ENCODE results near the gene SIX3. TPM values are rescaled to one million over a fixed set of nuclear protein-coding genes. Genes with fewer than 3 reads are reported as not detected.

Gene SIX3
- total and polyA plus RNA-seq, 4 experiments from 2014 or later = not detected

GRCh38 chr2:44972771-44973535 lies 31.5 kb downstream of the SIX3 start:
- Histone ChIP-seq H3K9me3 (ENCODE audit: control insufficient read depth in 1 of 2, low read length in 2 of 2) (no peaks in the 10 kb centered on the region), H3K27ac (ENCODE audit: low read depth, low read length) (no peak overlapping the region), H3K27me3 (ENCODE audit: insufficient read depth, low read length) (no peaks in the 10 kb centered on the region), H3K4me3 (ENCODE audit: low read length in 2 of 2) (no peak overlapping the region), H3K4me1 (ENCODE audit: insufficient read depth, low read length) (no peaks in the 10 kb centered on the region), H3K36me3 (ENCODE audit: insufficient read depth, low read length) (no peaks in the 10 kb centered on the region)
- no peak for DNase-seq
- Mint-ChIP-seq H3K27me3 (peaks cover 11% of the 10 kb centered on the region in 2 donors), H3K4me3 (no peak overlapping the region), H3K36me3 (no peaks in the 10 kb centered on the region), H3K27ac (no peak overlapping the region), H3K4me1 (peaks cover 0 to 4% (median 0%) of the 10 kb centered on the region in 4 donors), H3K9me3 (no peaks in the 10 kb centered on the region)
- CTCF ChIA-PET (ENCODE audit: partially characterized antibody) = interaction anchor here (1.0 to 4.8 kb wide), 4 partner anchors 9 to 522 kb away, joined by 3 to 37 read pairs (median 8); no protein-coding TSS in a partner anchor
- intact Hi-C loops (cut with micrococcal nuclease) = no loop called here
- POLR2A ChIA-PET (ENCODE audit: partially characterized antibody) = no interaction called here

GRCh38 chr2:44974064-44974715 lies 32.7 kb downstream of the SIX3 start:
- no peaks in the 10 kb centered on the region for H3K4me1 ChIP-seq (ENCODE audit: insufficient read depth, low read length)
- intact Hi-C loops (cut with micrococcal nuclease) = no loop called here
- H3K4me1 Mint-ChIP-seq = peaks cover 0 to 4% (median 0%) of the 10 kb centered on the region in 4 donors
- H3K9me3 ChIP-seq (ENCODE audit: control insufficient read depth in 1 of 2, low read length in 2 of 2) = no peaks in the 10 kb centered on the region
- no peaks in the 10 kb centered on the region for H3K36me3 ChIP-seq (ENCODE audit: insufficient read depth, low read length)
- H3K36me3 Mint-ChIP-seq = no peaks in the 10 kb centered on the region
- no peak for DNase-seq
- no peaks in the 10 kb centered on the region for H3K27me3 ChIP-seq (ENCODE audit: insufficient read depth, low read length)
- H3K4me3 ChIP-seq (ENCODE audit: low read length in 2 of 2) = no peak overlapping the region
- H3K9me3 Mint-ChIP-seq = no peaks in the 10 kb centered on the region
- no peak overlapping the region for H3K4me3 Mint-ChIP-seq
- no peak overlapping the region for H3K27ac Mint-ChIP-seq
- POLR2A ChIA-PET (ENCODE audit: partially characterized antibody) = no interaction called here
- CTCF ChIA-PET (ENCODE audit: partially characterized antibody) = interaction anchor here (1.2 to 2.4 kb wide), 2 partner anchors 18 to 520 kb away, joined by 5 to 10 read pairs; no protein-coding TSS in a partner anchor
- H3K27ac ChIP-seq (ENCODE audit: low read depth, low read length) = no peak overlapping the region
- H3K27me3 Mint-ChIP-seq = peaks cover 11 to 12% of the 10 kb centered on the region in 2 donors

GRCh38 chr2:44975571-44976450 lies 34.3 kb downstream of the SIX3 start:
- no peaks in the 10 kb centered on the region for H3K27me3 ChIP-seq (ENCODE audit: insufficient read depth, low read length)
- no peak overlapping the region for H3K27ac ChIP-seq (ENCODE audit: low read depth, low read length)
- intact Hi-C loops (cut with micrococcal nuclease) = no loop called here
- Mint-ChIP-seq H3K27ac (no peak overlapping the region), H3K4me3 (peak overlapping the region in 2 of 8 donors; percentile 32 to 40), H3K27me3 (peaks cover 8 to 10% of the 10 kb centered on the region in 2 donors), H3K4me1 (peaks cover 0 to 4% (median 0%) of the 10 kb centered on the region in 4 donors), H3K36me3 (no peaks in the 10 kb centered on the region), H3K9me3 (no peaks in the 10 kb centered on the region)
- CTCF ChIA-PET (ENCODE audit: partially characterized antibody) = interaction anchor here (0.8 to 2.2 kb wide), 3 partner anchors 9 to 519 kb away, joined by 3 to 6 read pairs (median 3); no protein-coding TSS in a partner anchor
- no peaks in the 10 kb centered on the region for H3K4me1 ChIP-seq (ENCODE audit: insufficient read depth, low read length)
- H3K4me3 ChIP-seq (ENCODE audit: low read length in 2 of 2) = no peak overlapping the region
- H3K9me3 ChIP-seq (ENCODE audit: control insufficient read depth in 1 of 2, low read length in 2 of 2) = no peaks in the 10 kb centered on the region
- no peak for DNase-seq
- POLR2A ChIA-PET (ENCODE audit: partially characterized antibody) = no interaction called here
- H3K36me3 ChIP-seq (ENCODE audit: insufficient read depth, low read length) = no peaks in the 10 kb centered on the region

GRCh38 chr2:44979581-44979980 lies 38.1 kb downstream of the SIX3 start:
- Mint-ChIP-seq H3K9me3 (peaks cover 0 to 3% (median 0%) of the 10 kb centered on the region in 8 donors), H3K4me1 (peaks cover 0 to 4% (median 2%) of the 10 kb centered on the region in 4 donors), H3K27ac (no peak overlapping the region), H3K36me3 (no peaks in the 10 kb centered on the region), H3K27me3 (peaks cover 8 to 17% of the 10 kb centered on the region in 2 donors), H3K4me3 (no peak overlapping the region)
- ChIA-PET CTCF (ENCODE audit: partially characterized antibody) (interaction anchor here (0.7 to 5.6 kb wide), 4 partner anchors 10 to 599 kb away, joined by 5 to 63 read pairs (median 36); no protein-coding TSS in a partner anchor), POLR2A (ENCODE audit: partially characterized antibody) (no interaction called here)
- no peaks in the 10 kb centered on the region for H3K9me3 ChIP-seq (ENCODE audit: control insufficient read depth in 1 of 2, low read length in 2 of 2)
- no peaks in the 10 kb centered on the region for H3K36me3 ChIP-seq (ENCODE audit: insufficient read depth, low read length)
- no peak overlapping the region for H3K27ac ChIP-seq (ENCODE audit: low read depth, low read length)
- H3K4me3 ChIP-seq (ENCODE audit: low read length in 2 of 2) = no peak overlapping the region
- intact Hi-C loops (cut with micrococcal nuclease) = no loop called here
- H3K27me3 ChIP-seq (ENCODE audit: insufficient read depth, low read length) = no peaks in the 10 kb centered on the region
- no peaks in the 10 kb centered on the region for H3K4me1 ChIP-seq (ENCODE audit: insufficient read depth, low read length)
- DNase-seq = no peak

- Mint-ChIP-seq H3K27ac (no peak overlapping the region), H3K36me3 (no peaks in the 10 kb centered on the region), H3K9me3 (peaks cover 0 to 3% (median 0%) of the 10 kb centered on the region in 8 donors), H3K4me1 (peaks cover 0 to 4% (median 2%) of the 10 kb centered on the region in 4 donors), H3K27me3 (peaks cover 10 to 18% of the 10 kb centered on the region in 2 donors), H3K4me3 (no peak overlapping the region)
- CTCF ChIA-PET (ENCODE audit: partially characterized antibody) = interaction anchor here (0.8 to 5.6 kb wide), 15 partner anchors 10 to 798 kb away, joined by 3 to 63 read pairs (median 6); no protein-coding TSS in a partner anchor
- POLR2A ChIA-PET (ENCODE audit: partially characterized antibody) = no interaction called here
- H3K4me1 ChIP-seq (ENCODE audit: insufficient read depth, low read length) = no peaks in the 10 kb centered on the region
- H3K27me3 ChIP-seq (ENCODE audit: insufficient read depth, low read length) = no peaks in the 10 kb centered on the region
- intact Hi-C loops (cut with micrococcal nuclease) = no loop called here
- H3K27ac ChIP-seq (ENCODE audit: low read depth, low read length) = no peak overlapping the region
- H3K9me3 ChIP-seq (ENCODE audit: control insufficient read depth in 1 of 2, low read length in 2 of 2) = no peaks in the 10 kb centered on the region
- H3K36me3 ChIP-seq (ENCODE audit: insufficient read depth, low read length) = no peaks in the 10 kb centered on the region
- peak in 1 of 5 donors; percentile 8 for DNase-seq
- no peak overlapping the region for H3K4me3 ChIP-seq (ENCODE audit: low read length in 2 of 2)
Measured at GRCh38 chr2:44980751-44981713, 39.5 kb downstream of the SIX3 start.

- no peaks in the 10 kb centered on the region for H3K36me3 ChIP-seq (ENCODE audit: insufficient read depth, low read length)
- Mint-ChIP-seq H3K27ac (no peak overlapping the region), H3K36me3 (no peaks in the 10 kb centered on the region), H3K9me3 (peaks cover 0 to 3% (median 0%) of the 10 kb centered on the region in 8 donors), H3K4me3 (no peak overlapping the region), H3K4me1 (peaks cover 0 to 4% (median 2%) of the 10 kb centered on the region in 4 donors), H3K27me3 (peaks cover 10 to 18% of the 10 kb centered on the region in 2 donors)
- H3K4me3 ChIP-seq (ENCODE audit: low read length in 2 of 2) = no peak overlapping the region
- CTCF ChIA-PET (ENCODE audit: partially characterized antibody) = interaction anchor here (0.7 to 5.6 kb wide), 16 partner anchors 9 to 797 kb away, joined by 3 to 63 read pairs (median 6); no protein-coding TSS in a partner anchor
- POLR2A ChIA-PET (ENCODE audit: partially characterized antibody) = no interaction called here
- no peaks in the 10 kb centered on the region for H3K27me3 ChIP-seq (ENCODE audit: insufficient read depth, low read length)
- H3K9me3 ChIP-seq (ENCODE audit: control insufficient read depth in 1 of 2, low read length in 2 of 2) = no peaks in the 10 kb centered on the region
- intact Hi-C loops (cut with micrococcal nuclease) = no loop called here
- no peak overlapping the region for H3K27ac ChIP-seq (ENCODE audit: low read depth, low read length)
- no peaks in the 10 kb centered on the region for H3K4me1 ChIP-seq (ENCODE audit: insufficient read depth, low read length)
- DNase-seq = peak in 4 of 5 donors; percentile 39 to 52 (median 46)
Measured at GRCh38 chr2:44981714-44982108, 40.2 kb downstream of the SIX3 start.

Data from CD4-positive, alpha-beta memory T cell (primary cell).